HG03565 (cell line): Measurements from ENCODE around the gene HTR4.

Experiments used
- ATAC-seq: cut with Tn5 transposase; IDR thresholded peaks from one replicate; pipeline ENCODE4 v1.9.1; 2021; ENCODE audit warnings: mild to moderate bottlenecking, moderate library complexity; ENCODE audit not compliant: unreplicated experiment

Gene HTR4

GRCh38 chr5:148615644-148616275 is 38.6 kb downstream of the HTR4 start:
- no peak for ATAC-seq

- ATAC-seq, result no peak
Measured at GRCh38 chr5:148607406-148607805, 46.9 kb downstream of the HTR4 start.

- ATAC-seq, result no peak
Measured at GRCh38 chr5:148606296-148606695, 48.0 kb downstream of the HTR4 start.

- ATAC-seq, result no peak
Measured at GRCh38 chr5:148599187-148599586, 55.1 kb downstream of the HTR4 start.

GRCh38 chr5:148595697-148596096 is 58.6 kb downstream of the HTR4 start:
- ATAC-seq, result no peak

GRCh38 chr5:148586796-148587195 is 67.5 kb downstream of the HTR4 start:
- no peak for ATAC-seq

GRCh38 chr5:148585988-148586387 is 68.3 kb downstream of the HTR4 start:
- ATAC-seq, result no peak

GRCh38 chr5:148584103-148584502 is 70.2 kb downstream of the HTR4 start:
- ATAC-seq, result no peak

GRCh38 chr5:148583421-148583965 is 70.8 kb downstream of the HTR4 start:
- ATAC-seq, result no peak

- no peak for ATAC-seq
Measured at GRCh38 chr5:148574167-148574566, 80.2 kb downstream of the HTR4 start.

GRCh38 chr5:148573374-148573773 is 81.0 kb downstream of the HTR4 start:
- ATAC-seq, result no peak

- no peak for ATAC-seq
Measured at GRCh38 chr5:148569948-148570347, 84.4 kb downstream of the HTR4 start.

GRCh38 chr5:148565148-148565547 is 89.2 kb downstream of the HTR4 start:
- no peak for ATAC-seq

GRCh38 chr5:148563021-148563420 is 91.3 kb downstream of the HTR4 start:
- ATAC-seq, result no peak

GRCh38 chr5:148561801-148562311 is 92.5 kb downstream of the HTR4 start:
- ATAC-seq, result peak; percentile 46

- ATAC-seq, result no peak
Measured at GRCh38 chr5:148559461-148559860, 94.9 kb downstream of the HTR4 start.

GRCh38 chr5:148558892-148559291 is 95.4 kb downstream of the HTR4 start:
- ATAC-seq, result no peak

GRCh38 chr5:148556835-148557234 is 97.5 kb downstream of the HTR4 start:
- no peak for ATAC-seq

GRCh38 chr5:148554621-148555020 is 99.7 kb downstream of the HTR4 start:
- no peak for ATAC-seq

GRCh38 chr5:148543727-148544126 is 110.6 kb downstream of the HTR4 start:
- no peak for ATAC-seq

- ATAC-seq, result no peak
Measured at GRCh38 chr5:148542812-148543211, 111.5 kb downstream of the HTR4 start.

GRCh38 chr5:148541054-148541835 is 113.1 kb downstream of the HTR4 start:
- peak; percentile 84 for ATAC-seq
